Muscle layer of duodenum (tissue), 2 donors: ENCODE data around the gene OR1A2.
"Not testable (repeated sequence)": the region's sequence is repeated elsewhere in the genome, so short reads cannot be mapped to it uniquely, and the experiment has no call there.

Source experiments
- H3K27ac ChIP-seq: one replicate; pipeline ENCODE4 v1.7.0; 2013; ENCODE audit warnings: mild to moderate bottlenecking, low read length
- H3K27me3 ChIP-seq: one replicate; pipeline ENCODE4 v1.7.0; 2013; ENCODE audit warnings: low read depth, mild to moderate bottlenecking, control low read depth, low read length
- H3K36me3 ChIP-seq, 2 donors: one replicate each; pipeline ENCODE4 v1.7.0; 2013; ENCODE audit warnings: low read length in 2 of 2, control low read depth in 1 of 2, mild to moderate bottlenecking in 1 of 2; ENCODE audit not compliant: insufficient read depth in 2 of 2, control insufficient read depth in 1 of 2
- H3K4me1 ChIP-seq, 2 donors: one replicate each; pipeline ENCODE4 v1.7.0; 2013; ENCODE audit warnings: low read length in 2 of 2, mild to moderate bottlenecking in 2 of 2, control low read depth in 1 of 2, moderate library complexity in 1 of 2; ENCODE audit not compliant: insufficient read depth in 2 of 2, control insufficient read depth in 1 of 2
- H3K4me3 ChIP-seq, 2 donors: one replicate each; pipeline ENCODE4 v1.7.0; 2013; ENCODE audit warnings: low read length in 2 of 2, low read depth in 1 of 2, mild to moderate bottlenecking in 1 of 2
- H3K9me3 ChIP-seq, 2 donors: one replicate each; pipeline ENCODE4 v1.7.0; 2013; ENCODE audit warnings: low read length in 2 of 2, control low read depth in 1 of 2, mild to moderate bottlenecking in 1 of 2; ENCODE audit not compliant: control insufficient read depth in 1 of 2
- donor health status: healthy.

OR1A2 gene

GRCh38 chr17:3232300-3232699 lies 35.0 kb downstream of the OR1A2 start:
- H3K9me3 ChIP-seq, H3K27me3 ChIP-seq, H3K4me1 ChIP-seq, H3K4me3 ChIP-seq, H3K36me3 ChIP-seq, H3K27ac ChIP-seq: not testable (repeated sequence)

DNA sequence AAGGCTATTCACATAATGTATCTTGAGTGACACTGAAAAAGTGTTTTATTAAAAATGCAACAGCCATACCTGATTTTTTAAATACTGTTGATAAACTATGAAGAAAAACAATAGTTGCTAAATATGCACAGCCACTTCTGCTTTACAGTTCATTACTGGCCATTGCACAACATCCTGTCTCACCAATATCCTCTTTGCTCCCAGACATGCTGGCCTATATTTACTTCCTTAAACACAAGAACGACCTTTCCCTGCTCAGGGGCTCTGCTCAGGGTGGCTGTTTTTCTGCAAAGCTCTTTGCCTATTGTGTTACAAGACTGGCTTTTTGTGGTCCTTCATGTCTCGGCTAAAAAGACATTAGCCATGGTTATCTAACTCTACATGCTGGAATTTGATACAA lies 41.4 kb downstream of the OR1A2 start:
- not testable (repeated sequence) for H3K4me3 ChIP-seq, H3K4me1 ChIP-seq, H3K36me3 ChIP-seq, H3K27me3 ChIP-seq, H3K27ac ChIP-seq, H3K9me3 ChIP-seq

DNA sequence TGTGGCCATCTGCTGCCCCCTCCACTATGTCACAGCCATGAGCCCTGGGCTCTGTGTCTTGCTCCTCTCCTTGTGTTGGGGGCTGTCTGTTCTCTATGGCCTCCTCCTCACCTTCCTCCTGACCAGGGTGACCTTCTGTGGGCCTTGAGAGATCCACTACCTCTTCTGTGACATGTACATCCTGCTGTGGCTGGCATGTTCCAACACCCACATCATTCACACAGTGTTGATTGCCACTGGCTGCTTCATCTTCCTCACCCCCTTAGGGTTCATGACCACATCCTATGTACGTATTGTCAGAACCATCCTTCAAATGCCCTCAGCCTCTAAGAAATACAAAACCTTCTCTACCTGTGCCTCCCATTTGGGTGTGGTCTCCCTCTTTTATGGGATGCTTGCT lies 43.7 kb downstream of the OR1A2 start:
- H3K27ac ChIP-seq, H3K4me3 ChIP-seq, H3K27me3 ChIP-seq, H3K36me3 ChIP-seq, H3K9me3 ChIP-seq, H3K4me1 ChIP-seq: not testable (repeated sequence)

DNA sequence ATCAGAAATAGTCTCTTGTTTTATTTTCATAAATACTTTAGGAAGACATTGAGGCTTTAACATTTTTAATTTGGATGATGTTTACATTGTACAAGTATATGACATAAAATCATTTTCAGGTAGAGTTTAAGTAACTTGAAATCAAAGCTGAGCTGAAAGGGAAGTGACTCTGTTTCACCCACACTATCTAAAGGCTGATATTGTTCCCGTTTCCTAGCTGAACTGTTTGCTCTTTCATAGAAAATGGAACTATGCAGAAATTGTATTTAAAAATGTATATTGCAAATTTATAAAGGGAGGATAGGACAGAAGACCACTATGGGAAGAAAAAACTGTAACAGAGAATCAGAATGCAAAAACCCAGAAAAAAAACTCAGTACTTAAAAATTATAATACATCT lies 47.5 kb downstream of the OR1A2 start:
- H3K4me3 ChIP-seq, H3K36me3 ChIP-seq, H3K4me1 ChIP-seq, H3K9me3 ChIP-seq, H3K27me3 ChIP-seq, H3K27ac ChIP-seq: not testable (repeated sequence)
